Cardiac fibroblast (primary cell): ENCODE data around the gene CRYBB1.

Source experiments
- DNase-seq, 2 donors: peaks; one replicate each; pipeline versions ENCODE4 v3.0.0 to v3.0.0-alpha.2; 2010; ENCODE audit warnings: low read depth in 2 of 2
- H3K4me3 ChIP-seq, 2 donors: replicated peaks in 1 of 2; 1 replicate in 1 of 2; 2 replicates in 1 of 2; pipeline ENCODE4 v1.5.1; 2011; ENCODE audit warnings: low read depth in 2 of 2, low read length in 2 of 2, mild to moderate bottlenecking in 2 of 2, moderate library complexity in 1 of 2
- TF ChIP-seq, protein P1 (sequence below): IDR thresholded peaks from one replicate; pipeline ENCODE4 v1.5.1; 2011; ENCODE audit warnings: low read depth, mild to moderate bottlenecking, low read length, inconsistent platforms

Gene CRYBB1

GRCh38 chr22:26570864-26571525, 46.8 kb downstream of the CRYBB1 start:
- DNase-seq: no peak

DNA sequence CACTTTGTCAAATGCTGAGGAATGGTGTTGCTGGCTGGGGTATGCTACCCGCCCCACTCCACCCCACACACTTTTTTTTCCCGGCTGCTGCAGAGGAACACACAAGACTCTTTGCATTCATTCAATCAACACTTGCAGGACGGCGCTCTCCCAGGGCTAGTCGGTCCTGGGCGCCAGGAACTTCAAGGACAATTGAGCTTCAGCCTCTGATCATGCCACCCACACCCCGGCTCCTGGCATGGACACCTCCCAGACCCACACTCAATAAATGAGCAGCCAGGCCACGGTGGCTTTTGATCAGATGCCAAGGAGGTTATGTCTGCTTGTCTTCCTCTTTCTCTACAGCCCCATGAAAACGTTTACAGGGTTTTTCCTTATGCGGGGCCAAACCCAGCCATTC, 47.7 kb downstream of the CRYBB1 start:
- no peak overlapping the region for H3K4me3 ChIP-seq
- no peak for DNase-seq
- TF ChIP-seq, protein P1, sequence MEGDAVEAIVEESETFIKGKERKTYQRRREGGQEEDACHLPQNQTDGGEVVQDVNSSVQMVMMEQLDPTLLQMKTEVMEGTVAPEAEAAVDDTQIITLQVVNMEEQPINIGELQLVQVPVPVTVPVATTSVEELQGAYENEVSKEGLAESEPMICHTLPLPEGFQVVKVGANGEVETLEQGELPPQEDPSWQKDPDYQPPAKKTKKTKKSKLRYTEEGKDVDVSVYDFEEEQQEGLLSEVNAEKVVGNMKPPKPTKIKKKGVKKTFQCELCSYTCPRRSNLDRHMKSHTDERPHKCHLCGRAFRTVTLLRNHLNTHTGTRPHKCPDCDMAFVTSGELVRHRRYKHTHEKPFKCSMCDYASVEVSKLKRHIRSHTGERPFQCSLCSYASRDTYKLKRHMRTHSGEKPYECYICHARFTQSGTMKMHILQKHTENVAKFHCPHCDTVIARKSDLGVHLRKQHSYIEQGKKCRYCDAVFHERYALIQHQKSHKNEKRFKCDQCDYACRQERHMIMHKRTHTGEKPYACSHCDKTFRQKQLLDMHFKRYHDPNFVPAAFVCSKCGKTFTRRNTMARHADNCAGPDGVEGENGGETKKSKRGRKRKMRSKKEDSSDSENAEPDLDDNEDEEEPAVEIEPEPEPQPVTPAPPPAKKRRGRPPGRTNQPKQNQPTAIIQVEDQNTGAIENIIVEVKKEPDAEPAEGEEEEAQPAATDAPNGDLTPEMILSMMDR: no peak

More at GRCh38 chr22:26570864-26571525, 46.8 kb downstream of the CRYBB1 start:
- no peak overlapping the region for H3K4me3 ChIP-seq
- TF ChIP-seq, protein P1: no peak

- H3K4me3 ChIP-seq: no peak overlapping the region
- TF ChIP-seq, protein P1: no peak
Measured at GRCh38 chr22:26568207-26568706, 49.6 kb downstream of the CRYBB1 start.

GRCh38 chr22:26567610-26568009, 50.2 kb downstream of the CRYBB1 start:
- no peak overlapping the region for H3K4me3 ChIP-seq
- TF ChIP-seq, protein P1: no peak

More at GRCh38 chr22:26568207-26568706, 49.6 kb downstream of the CRYBB1 start:
- no peak for DNase-seq

DNA sequence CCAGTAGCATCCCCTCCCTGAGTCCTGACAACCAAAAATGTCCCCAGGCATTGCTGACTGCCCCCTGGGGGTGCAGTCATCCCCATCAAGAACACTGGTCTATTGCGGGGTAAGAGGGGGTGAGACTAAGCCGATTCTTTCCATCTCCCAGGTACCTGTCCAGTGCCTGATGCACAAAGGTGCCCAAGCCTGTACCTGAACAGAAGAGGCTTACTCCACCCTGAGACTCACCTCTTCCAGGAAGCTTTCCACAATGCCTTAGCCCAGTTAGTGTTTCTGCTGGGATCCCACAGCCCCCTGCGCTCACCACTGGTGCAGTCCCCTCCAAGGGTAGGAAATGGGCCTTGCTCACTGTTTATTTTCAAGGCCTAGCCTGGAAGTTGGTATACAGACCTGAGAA, 50.8 kb downstream of the CRYBB1 start:
- TF ChIP-seq, protein P1: no peak
- no peak for DNase-seq
- no peak overlapping the region for H3K4me3 ChIP-seq

More at GRCh38 chr22:26567610-26568009, 50.2 kb downstream of the CRYBB1 start:
- DNase-seq: no peak

DNA sequence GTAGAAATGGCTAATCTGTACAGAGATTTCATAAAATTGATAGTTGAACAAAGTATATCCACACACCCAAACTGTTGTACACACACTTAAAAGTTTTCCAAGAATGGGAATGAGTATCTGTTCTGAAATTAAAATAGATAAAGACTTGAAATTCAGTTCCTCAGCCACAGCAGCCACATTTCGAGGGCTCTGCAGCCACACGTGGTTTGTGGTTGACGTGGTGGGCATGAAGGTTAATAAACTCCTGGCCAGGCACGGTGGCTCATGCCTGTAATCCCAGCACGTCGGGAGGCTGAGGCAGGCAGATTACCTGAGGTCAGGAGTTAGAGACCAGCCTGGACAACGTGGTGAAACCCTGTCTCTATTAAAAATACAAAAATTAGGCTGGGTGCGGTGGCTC, 51.9 kb downstream of the CRYBB1 start:
- DNase-seq: no peak
- H3K4me3 ChIP-seq: no peak overlapping the region
- TF ChIP-seq, protein P1: no peak
